GM10266 (cell line): ENCODE measurements around the gene RGCC.

Source experiments
- DNase-seq: peaks from one replicate; pipeline ENCODE4 v3.0.0; 2012; ENCODE audit errors: extremely low spot score
- CTCF ChIP-seq: IDR thresholded peaks from 2 replicates; pipeline ENCODE4 v1.5.1; 2012; ENCODE audit warnings: mild to moderate bottlenecking, low read depth; ENCODE audit not compliant: control insufficient read depth, insufficient read depth; ENCODE audit errors: missing control alignments

The RGCC gene

GRCh38 chr13:41491436-41491835 lies 34.1 kb downstream of the RGCC start:
- no peak for DNase-seq
- no peak for TF ChIP-seq CTCF

DNA sequence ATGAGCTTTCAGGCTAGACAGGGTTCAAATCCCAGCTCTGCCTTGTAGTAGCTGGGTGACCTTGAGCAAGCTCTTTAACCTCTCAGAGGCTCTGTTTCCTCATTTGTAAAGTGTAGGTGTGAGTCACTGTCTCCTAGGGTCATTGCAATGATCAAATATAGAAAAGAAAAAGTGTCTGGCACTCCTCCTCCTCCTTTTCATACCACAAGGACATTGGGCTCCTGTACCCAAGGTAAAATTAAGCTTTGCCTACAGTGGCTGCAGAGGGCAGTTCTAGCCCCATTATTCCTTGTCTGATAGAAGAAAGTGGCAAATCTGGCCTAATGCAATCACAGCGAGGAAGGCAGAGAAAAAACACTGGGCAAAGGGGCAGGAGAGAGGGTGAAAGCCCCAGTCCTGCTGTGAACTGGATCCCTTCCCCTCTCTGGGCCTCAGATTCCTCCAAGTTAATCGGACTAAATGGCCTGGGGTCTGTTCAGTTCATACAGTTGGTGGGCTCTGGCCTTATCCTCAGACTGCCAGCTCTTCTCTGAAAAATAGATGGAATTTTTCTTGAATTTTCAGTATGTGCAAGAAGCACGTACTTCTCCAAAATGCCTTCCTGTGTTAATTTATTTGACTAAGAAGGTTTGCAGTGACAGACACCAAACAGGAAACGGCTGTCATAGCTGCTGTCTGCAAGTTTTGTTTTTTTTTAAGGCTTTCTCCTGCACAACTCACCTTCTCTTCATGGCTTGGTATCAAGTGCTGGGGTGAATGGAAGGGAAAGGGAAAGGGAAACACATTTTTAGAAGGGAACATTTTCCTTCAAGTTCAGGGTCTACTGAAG lies 35.3 kb downstream of the RGCC start:
- no peak for DNase-seq

DNA sequence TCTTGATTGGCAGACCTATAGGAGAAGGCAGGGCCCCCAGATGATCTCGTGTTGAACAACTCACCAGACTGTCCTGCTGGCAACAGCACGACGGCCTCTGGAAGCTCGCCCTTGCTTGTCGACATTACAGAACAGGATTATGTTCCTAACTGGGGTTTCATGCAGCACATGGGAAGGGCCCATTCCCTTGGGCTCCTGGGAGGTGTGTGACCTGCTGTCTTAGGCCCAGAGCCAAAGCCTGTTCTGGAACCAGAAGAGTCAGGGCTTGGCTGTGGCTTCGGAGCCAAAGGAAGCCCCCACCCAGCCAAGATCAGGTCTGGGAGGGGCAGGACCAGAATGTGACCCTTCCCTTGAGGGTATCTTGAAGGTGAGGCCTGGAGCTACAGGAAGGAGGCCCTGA lies 36.9 kb downstream of the RGCC start:
- DNase-seq = no peak
- TF ChIP-seq CTCF = no peak

More for the DNA sequence above, 35.3 kb downstream of the RGCC start:
- TF ChIP-seq CTCF = no peak

DNA sequence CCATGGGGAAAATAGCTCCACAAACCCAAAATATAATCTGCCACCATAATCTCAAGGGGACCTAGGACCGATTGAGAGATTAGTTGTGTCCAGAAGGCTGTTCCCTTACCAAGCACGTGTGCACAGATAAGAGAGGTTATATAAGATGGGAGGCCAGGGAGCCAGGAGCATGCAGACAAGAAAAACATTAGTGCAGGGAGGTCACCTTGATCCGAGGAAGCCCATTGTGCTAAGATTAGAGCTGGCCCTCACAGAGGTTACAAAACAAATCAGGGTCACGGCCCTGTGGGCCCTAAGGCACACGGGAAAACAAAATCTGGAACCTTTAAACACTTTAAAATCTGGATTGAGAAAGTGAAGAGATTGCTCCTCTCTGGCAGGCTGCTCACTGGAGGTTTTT lies 37.7 kb downstream of the RGCC start:
- no peak for TF ChIP-seq CTCF
- no peak for DNase-seq

DNA sequence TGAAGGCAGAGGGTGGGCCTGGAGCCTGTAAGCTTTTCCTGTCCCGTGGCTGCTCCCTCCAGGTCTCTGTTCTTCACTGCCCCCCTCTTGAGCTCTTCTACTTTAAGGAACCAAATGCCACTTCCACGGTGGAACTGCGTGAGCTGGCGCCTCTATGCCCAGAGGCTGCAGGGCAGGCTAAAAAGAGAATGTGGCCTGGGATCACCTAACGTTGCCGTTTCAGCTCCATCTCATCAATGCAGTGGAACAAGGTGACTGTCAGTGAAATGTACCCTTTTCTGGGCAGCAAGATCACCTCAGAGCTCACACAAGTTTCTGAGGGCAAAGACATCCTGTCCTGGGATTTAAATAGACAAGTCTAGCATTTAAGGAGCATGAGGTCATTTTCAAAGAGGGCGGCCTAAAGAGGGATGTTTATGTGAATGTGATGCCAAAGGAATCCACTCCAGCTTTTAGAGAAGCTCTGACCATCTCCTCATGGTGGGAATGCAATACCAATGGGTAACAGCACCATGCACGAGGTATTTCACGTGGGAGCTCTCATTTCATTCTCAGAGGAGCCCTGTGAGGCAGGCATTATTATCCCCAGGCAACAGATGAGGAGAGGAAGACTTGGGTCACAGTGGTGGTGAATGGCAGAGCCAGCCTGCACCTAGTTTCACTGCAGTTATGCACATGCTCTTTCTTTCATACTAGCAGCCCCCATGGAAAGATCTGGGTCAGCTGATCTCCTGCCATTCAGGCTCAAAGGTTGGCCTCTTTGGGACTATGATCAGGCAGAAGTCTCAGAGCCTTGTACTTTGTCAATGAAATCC lies 39.3 kb downstream of the RGCC start:
- DNase-seq = no peak

GRCh38 chr13:41497436-41497835 lies 40.1 kb downstream of the RGCC start:
- DNase-seq = no peak
- no peak for TF ChIP-seq CTCF

More for the DNA sequence above, 39.3 kb downstream of the RGCC start:
- TF ChIP-seq CTCF = no peak

DNA sequence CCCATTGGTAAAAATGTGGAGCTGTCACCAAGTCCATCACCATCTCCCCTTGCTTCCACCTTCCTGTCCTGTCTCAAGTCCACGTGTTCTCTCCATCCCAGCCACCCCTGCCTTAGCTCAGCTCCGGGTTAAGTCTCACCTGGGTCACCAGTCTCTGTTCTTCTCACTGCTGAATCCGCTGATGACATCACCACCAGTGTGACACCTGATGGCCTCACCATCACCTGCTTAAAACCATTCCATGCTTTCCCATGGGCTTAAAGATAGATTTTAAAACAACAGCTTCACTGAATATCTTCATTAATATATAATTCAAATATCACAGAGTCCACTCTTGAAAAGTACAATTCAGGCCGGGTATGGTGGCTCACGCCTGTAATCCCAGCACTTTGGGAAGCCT lies 42.1 kb downstream of the RGCC start:
- no peak for TF ChIP-seq CTCF
- no peak for DNase-seq
